Measurements from ENCODE around the gene TNFSF8.

TNFSF8 gene

GRCh38 chr9:114936581-114936980 is 6.2 kb upstream of the TNFSF8 start:
- Histone ChIP-seq H3K4me3 (ENCODE audit: low read depth, low read length) (no peak overlapping the region), H3K36me3 (ENCODE audit: control insufficient read depth, insufficient read depth, low read length) (no peaks in the 10 kb centered on the region), H3K27ac (ENCODE audit: low read depth, low read length) (no peak overlapping the region), H3K27me3 (ENCODE audit: control insufficient read depth, insufficient read depth, low read length) (peaks cover 36% of the 10 kb centered on the region), H3K9me3 (ENCODE audit: control insufficient read depth, insufficient read depth, low read length) (no peaks in the 10 kb centered on the region), H3K9ac (ENCODE audit: low read depth, low read length) (no peak overlapping the region), H3K4me1 (ENCODE audit: control insufficient read depth, insufficient read depth, low read length) (peaks cover 5% of the 10 kb centered on the region)

DNA sequence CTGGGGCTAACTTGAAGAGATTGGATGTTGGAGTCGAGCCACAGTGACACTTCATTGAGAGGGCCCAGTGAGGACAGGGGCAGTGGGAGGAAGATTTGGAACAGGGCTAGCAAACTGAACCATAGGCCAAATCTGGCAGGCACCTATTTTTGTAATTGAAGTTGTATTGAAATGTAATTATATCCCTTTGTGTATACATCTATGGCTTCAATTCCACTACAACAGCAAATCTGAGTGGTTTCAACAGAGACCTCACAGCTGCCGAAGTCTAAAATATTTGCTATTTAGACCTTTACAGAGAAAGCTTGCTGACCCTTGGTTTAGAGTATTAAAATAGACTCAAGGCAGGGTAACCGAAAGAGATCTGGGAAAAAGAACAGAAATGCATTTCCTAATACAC is 4.7 kb upstream of the TNFSF8 start:
- peaks cover 51% of the 10 kb centered on the region for H3K27me3 ChIP-seq (ENCODE audit: control insufficient read depth, insufficient read depth, low read length)
- no peak overlapping the region for H3K4me3 ChIP-seq (ENCODE audit: low read depth, low read length)
- peaks cover 7% of the 10 kb centered on the region for H3K4me1 ChIP-seq (ENCODE audit: control insufficient read depth, insufficient read depth, low read length)
- H3K36me3 ChIP-seq (ENCODE audit: control insufficient read depth, insufficient read depth, low read length): no peaks in the 10 kb centered on the region
- no peaks in the 10 kb centered on the region for H3K9me3 ChIP-seq (ENCODE audit: control insufficient read depth, insufficient read depth, low read length)
- H3K9ac ChIP-seq (ENCODE audit: low read depth, low read length): no peak overlapping the region
- no peak overlapping the region for H3K27ac ChIP-seq (ENCODE audit: low read depth, low read length)

- Histone ChIP-seq H3K4me1 (ENCODE audit: control insufficient read depth, insufficient read depth, low read length) (peaks cover 7% of the 10 kb centered on the region), H3K9ac (ENCODE audit: low read depth, low read length) (no peak overlapping the region), H3K27ac (ENCODE audit: low read depth, low read length) (no peak overlapping the region), H3K4me3 (ENCODE audit: low read depth, low read length) (no peak overlapping the region), H3K36me3 (ENCODE audit: control insufficient read depth, insufficient read depth, low read length) (no peaks in the 10 kb centered on the region), H3K27me3 (ENCODE audit: control insufficient read depth, insufficient read depth, low read length) (peaks cover 77% of the 10 kb centered on the region), H3K9me3 (ENCODE audit: control insufficient read depth, insufficient read depth, low read length) (no peaks in the 10 kb centered on the region)
Measured at GRCh38 chr9:114932502-114932901, 2.1 kb upstream of the TNFSF8 start.

- Histone ChIP-seq H3K4me3 (ENCODE audit: low read depth, low read length) (no peak overlapping the region), H3K27me3 (ENCODE audit: control insufficient read depth, insufficient read depth, low read length) (peaks cover 86% of the 10 kb centered on the region), H3K36me3 (ENCODE audit: control insufficient read depth, insufficient read depth, low read length) (no peaks in the 10 kb centered on the region), H3K9me3 (ENCODE audit: control insufficient read depth, insufficient read depth, low read length) (no peaks in the 10 kb centered on the region), H3K9ac (ENCODE audit: low read depth, low read length) (no peak overlapping the region), H3K27ac (ENCODE audit: low read depth, low read length) (no peak overlapping the region), H3K4me1 (ENCODE audit: control insufficient read depth, insufficient read depth, low read length) (peaks cover 7% of the 10 kb centered on the region)
Measured at GRCh38 chr9:114931407-114931806, 1.0 kb upstream of the TNFSF8 start.

DNA sequence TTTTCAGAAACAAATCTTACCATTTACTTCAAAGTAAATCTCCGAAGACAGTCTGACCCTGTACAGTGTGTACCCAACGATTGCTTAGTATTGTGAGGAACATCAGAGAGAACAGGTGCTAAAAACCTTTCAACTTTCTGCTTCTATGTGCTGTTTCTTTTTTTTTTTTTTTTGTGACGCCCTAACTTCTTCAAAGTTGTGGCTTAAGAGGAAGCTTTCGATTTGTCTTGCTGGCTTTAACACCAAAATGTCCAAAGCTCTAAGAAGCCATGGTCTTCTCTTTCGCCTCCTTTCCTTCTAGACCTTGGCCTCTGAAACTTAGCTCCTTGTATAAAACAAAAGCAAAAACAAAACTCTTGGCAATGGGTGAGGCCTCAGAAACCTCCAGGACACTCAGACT is 1.2 kb downstream of the TNFSF8 start:
- Histone ChIP-seq H3K36me3 (ENCODE audit: control insufficient read depth, insufficient read depth, low read length) (no peaks in the 10 kb centered on the region), H3K9ac (ENCODE audit: low read depth, low read length) (no peak overlapping the region), H3K4me3 (ENCODE audit: low read depth, low read length) (no peak overlapping the region), H3K27ac (ENCODE audit: low read depth, low read length) (no peak overlapping the region), H3K9me3 (ENCODE audit: control insufficient read depth, insufficient read depth, low read length) (no peaks in the 10 kb centered on the region), H3K27me3 (ENCODE audit: control insufficient read depth, insufficient read depth, low read length) (peaks cover 96% of the 10 kb centered on the region), H3K4me1 (ENCODE audit: control insufficient read depth, insufficient read depth, low read length) (peaks cover 19% of the 10 kb centered on the region)

GRCh38 chr9:114928671-114929070 is 1.7 kb downstream of the TNFSF8 start:
- H3K4me1 ChIP-seq (ENCODE audit: control insufficient read depth, insufficient read depth, low read length): peaks cover 23% of the 10 kb centered on the region
- no peak overlapping the region for H3K9ac ChIP-seq (ENCODE audit: low read depth, low read length)
- no peaks in the 10 kb centered on the region for H3K9me3 ChIP-seq (ENCODE audit: control insufficient read depth, insufficient read depth, low read length)
- H3K27me3 ChIP-seq (ENCODE audit: control insufficient read depth, insufficient read depth, low read length): peaks cover 96% of the 10 kb centered on the region
- H3K4me3 ChIP-seq (ENCODE audit: low read depth, low read length): no peak overlapping the region
- H3K27ac ChIP-seq (ENCODE audit: low read depth, low read length): no peak overlapping the region
- no peaks in the 10 kb centered on the region for H3K36me3 ChIP-seq (ENCODE audit: control insufficient read depth, insufficient read depth, low read length)

- no peaks in the 10 kb centered on the region for H3K36me3 ChIP-seq (ENCODE audit: control insufficient read depth, insufficient read depth, low read length)
- no peaks in the 10 kb centered on the region for H3K9me3 ChIP-seq (ENCODE audit: control insufficient read depth, insufficient read depth, low read length)
- no peak overlapping the region for H3K27ac ChIP-seq (ENCODE audit: low read depth, low read length)
- no peak overlapping the region for H3K9ac ChIP-seq (ENCODE audit: low read depth, low read length)
- peaks cover 25% of the 10 kb centered on the region for H3K4me1 ChIP-seq (ENCODE audit: control insufficient read depth, insufficient read depth, low read length)
- no peak overlapping the region for H3K4me3 ChIP-seq (ENCODE audit: low read depth, low read length)
- H3K27me3 ChIP-seq (ENCODE audit: control insufficient read depth, insufficient read depth, low read length): peaks cover 99% of the 10 kb centered on the region
Measured at GRCh38 chr9:114928136-114928535, 2.3 kb downstream of the TNFSF8 start.

GRCh38 chr9:114925672-114926071 is 4.7 kb downstream of the TNFSF8 start:
- peaks cover 18% of the 10 kb centered on the region for H3K4me1 ChIP-seq (ENCODE audit: control insufficient read depth, insufficient read depth, low read length)
- H3K9me3 ChIP-seq (ENCODE audit: control insufficient read depth, insufficient read depth, low read length): no peaks in the 10 kb centered on the region
- no peak overlapping the region for H3K27ac ChIP-seq (ENCODE audit: low read depth, low read length)
- no peaks in the 10 kb centered on the region for H3K36me3 ChIP-seq (ENCODE audit: control insufficient read depth, insufficient read depth, low read length)
- H3K4me3 ChIP-seq (ENCODE audit: low read depth, low read length): no peak overlapping the region
- H3K27me3 ChIP-seq (ENCODE audit: control insufficient read depth, insufficient read depth, low read length): peaks cover 99% of the 10 kb centered on the region
- H3K9ac ChIP-seq (ENCODE audit: low read depth, low read length): no peak overlapping the region

GRCh38 chr9:114925039-114925438 is 5.4 kb downstream of the TNFSF8 start:
- Histone ChIP-seq H3K4me1 (ENCODE audit: control insufficient read depth, insufficient read depth, low read length) (peaks cover 22% of the 10 kb centered on the region), H3K36me3 (ENCODE audit: control insufficient read depth, insufficient read depth, low read length) (no peaks in the 10 kb centered on the region), H3K27me3 (ENCODE audit: control insufficient read depth, insufficient read depth, low read length) (peaks cover 97% of the 10 kb centered on the region)

DNA sequence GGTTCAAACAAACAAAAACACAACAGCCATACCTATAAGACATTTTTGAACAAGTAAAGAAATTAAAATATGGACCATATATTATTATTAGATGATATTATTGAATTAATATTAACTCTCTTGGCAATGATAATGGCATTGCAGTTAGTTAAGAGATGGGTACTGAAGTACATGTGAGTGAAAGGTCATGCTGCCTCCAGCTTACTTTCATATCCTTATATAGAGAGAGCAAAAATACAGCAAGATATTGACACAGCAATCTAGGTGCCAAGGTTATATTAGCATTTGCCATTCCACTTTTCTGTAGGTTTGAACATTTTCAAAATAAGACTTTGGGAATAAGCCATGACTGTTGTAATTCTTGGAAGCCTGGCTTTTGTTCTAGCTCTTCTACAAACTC is 6.1 kb downstream of the TNFSF8 start:
- H3K27ac ChIP-seq (ENCODE audit: low read depth, low read length): no peak overlapping the region
- no peaks in the 10 kb centered on the region for H3K36me3 ChIP-seq (ENCODE audit: control insufficient read depth, insufficient read depth, low read length)
- H3K9ac ChIP-seq (ENCODE audit: low read depth, low read length): no peak overlapping the region
- H3K4me1 ChIP-seq (ENCODE audit: control insufficient read depth, insufficient read depth, low read length): peaks cover 29% of the 10 kb centered on the region
- peaks cover 97% of the 10 kb centered on the region for H3K27me3 ChIP-seq (ENCODE audit: control insufficient read depth, insufficient read depth, low read length)
- H3K4me3 ChIP-seq (ENCODE audit: low read depth, low read length): no peak overlapping the region
- no peaks in the 10 kb centered on the region for H3K9me3 ChIP-seq (ENCODE audit: control insufficient read depth, insufficient read depth, low read length)

More at GRCh38 chr9:114925039-114925438, 5.4 kb downstream of the TNFSF8 start:
- Histone ChIP-seq H3K9me3 (ENCODE audit: control insufficient read depth, insufficient read depth, low read length) (no peaks in the 10 kb centered on the region), H3K4me3 (ENCODE audit: low read depth, low read length) (no peak overlapping the region), H3K27ac (ENCODE audit: low read depth, low read length) (no peak overlapping the region), H3K9ac (ENCODE audit: low read depth, low read length) (no peak overlapping the region)

DNA sequence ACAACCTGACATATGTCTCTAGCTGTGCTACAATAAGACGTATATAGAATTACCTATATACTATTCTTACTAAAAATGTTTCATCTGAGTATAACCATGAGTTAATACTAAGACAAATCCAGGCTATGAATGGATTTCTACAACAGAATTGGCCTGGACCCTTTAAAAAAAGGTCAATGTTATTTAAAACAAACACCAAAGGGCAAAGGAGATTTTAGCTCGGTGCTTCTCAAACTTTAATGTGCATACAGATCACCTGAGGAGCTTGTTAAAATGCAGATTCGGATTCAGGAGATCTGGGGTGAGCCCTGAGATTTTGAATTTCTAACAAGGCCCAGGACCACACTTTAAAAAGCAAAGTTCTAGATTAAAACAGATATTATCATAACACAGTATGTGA is 6.5 kb downstream of the TNFSF8 start:
- Histone ChIP-seq H3K4me1 (ENCODE audit: control insufficient read depth, insufficient read depth, low read length) (peaks cover 30% of the 10 kb centered on the region), H3K27me3 (ENCODE audit: control insufficient read depth, insufficient read depth, low read length) (peaks cover 96% of the 10 kb centered on the region), H3K36me3 (ENCODE audit: control insufficient read depth, insufficient read depth, low read length) (no peaks in the 10 kb centered on the region), H3K9me3 (ENCODE audit: control insufficient read depth, insufficient read depth, low read length) (no peaks in the 10 kb centered on the region), H3K27ac (ENCODE audit: low read depth, low read length) (no peak overlapping the region), H3K9ac (ENCODE audit: low read depth, low read length) (no peak overlapping the region), H3K4me3 (ENCODE audit: low read depth, low read length) (no peak overlapping the region)

DNA sequence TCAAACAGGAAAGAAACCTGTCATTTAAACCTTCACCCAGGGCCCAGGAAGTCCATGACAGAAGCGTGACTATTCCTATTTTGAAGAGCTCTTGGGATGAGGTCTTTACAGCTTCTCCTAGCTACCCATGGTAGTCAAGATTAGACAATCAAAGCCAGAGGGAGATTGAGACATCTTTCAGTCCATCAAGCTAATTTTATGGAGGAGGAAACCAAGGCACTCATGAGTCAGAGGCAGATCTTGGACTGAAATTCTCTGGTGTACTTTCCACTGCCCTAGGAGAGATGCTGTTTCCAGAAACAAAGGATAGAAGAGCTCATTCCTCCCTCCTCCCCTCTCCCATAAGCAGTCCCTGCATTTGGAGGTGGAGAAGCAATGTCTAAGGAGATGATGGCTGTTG is 9.2 kb downstream of the TNFSF8 start:
- Histone ChIP-seq H3K9me3 (ENCODE audit: control insufficient read depth, insufficient read depth, low read length) (no peaks in the 10 kb centered on the region), H3K27me3 (ENCODE audit: control insufficient read depth, insufficient read depth, low read length) (peaks cover 97% of the 10 kb centered on the region), H3K4me3 (ENCODE audit: low read depth, low read length) (no peak overlapping the region), H3K36me3 (ENCODE audit: control insufficient read depth, insufficient read depth, low read length) (no peaks in the 10 kb centered on the region), H3K4me1 (ENCODE audit: control insufficient read depth, insufficient read depth, low read length) (peaks cover 30% of the 10 kb centered on the region), H3K27ac (ENCODE audit: low read depth, low read length) (no peak overlapping the region), H3K9ac (ENCODE audit: low read depth, low read length) (no peak overlapping the region)

All from HUES48 (cell line).